Sigmoid colon (tissue), 7 donors: ENCODE results near the gene ACYP2. TPM values are rescaled to one million over a fixed set of nuclear protein-coding genes. Genes with fewer than 3 reads are reported as not detected.
"Not testable (repeated sequence)": the region's sequence is repeated elsewhere in the genome, so short reads cannot be mapped to it uniquely, and the experiment has no call there.

Source experiments
- DNase-seq: peaks from one replicate; pipeline ENCODE4 v3.0.0-alpha.2; 2019
- H3K27ac ChIP-seq, 4 donors: fragments of 200-600 bp; sonication (generic); one replicate each; pipeline ENCODE4 v1.5.1; 2016 to 2019; ENCODE audit warnings: mild to moderate bottlenecking in 1 of 4
- H3K27me3 ChIP-seq, 3 donors: fragments of 200-600 bp; sonication (generic); one replicate each; pipeline ENCODE4 v1.5.1; 2019; ENCODE audit warnings: mild to moderate bottlenecking in 1 of 3
- H3K36me3 ChIP-seq, 4 donors: fragments of 200-600 bp; sonication (generic); one replicate each; pipeline ENCODE4 v1.5.1; 2016 to 2019
- H3K4me1 ChIP-seq, 4 donors: fragments of 200-600 bp; sonication (generic); one replicate each; pipeline ENCODE4 v1.5.1; 2017 to 2019
- H3K4me3 ChIP-seq, 4 donors: fragments of 200-600 bp; sonication (generic); one replicate each; pipeline ENCODE4 v1.5.1; 2017 to 2019; ENCODE audit warnings: mild to moderate bottlenecking in 2 of 4, moderate library complexity in 1 of 4
- H3K9me3 ChIP-seq, 4 donors: fragments of 200-600 bp in 3 of 4; sonication (generic) in 3 of 4; one replicate each; pipeline versions ENCODE4 v1.5.1 to v1.6.1; 2013 to 2019
- CTCF ChIP-seq, 4 experiments: fragments of 450-650 bp in 3 of 4; fragments of 200-600 bp in 1 of 4; IDR thresholded peaks; one replicate each; pipeline ENCODE4 v1.5.1; 2016 to 2019; ENCODE audit warnings: antibody characterized with exemption in 4 of 4, mild to moderate bottlenecking in 3 of 4, moderate library complexity in 2 of 4
- EP300 ChIP-seq, 4 donors: sonication (generic); formaldehyde crosslinking; IDR thresholded peaks; one replicate each; pipeline ENCODE4 v1.6.1; 2017; ENCODE audit warnings: antibody characterized with exemption in 4 of 4
- POLR2A ChIP-seq, 2 donors: fragments of 450-650 bp; IDR thresholded peaks; one replicate each; pipeline ENCODE4 v1.6.1; 2016; ENCODE audit warnings: antibody characterized with exemption in 2 of 2, mild to moderate bottlenecking in 2 of 2, moderate library complexity in 2 of 2
- POLR2AphosphoS5 ChIP-seq, 4 donors: sonication (generic); formaldehyde crosslinking; IDR thresholded peaks; one replicate each; pipeline ENCODE4 v1.6.1; 2017; ENCODE audit warnings: antibody characterized with exemption in 4 of 4
- WGBS, 2 donors: extraction: QIAGEN DNeasy Blood & Tissue Kit; methylation state at CpG; one replicate each; pipeline ENCODE4 v1.1.7; 2013; 5-methylcytosine and 5-hydroxymethylcytosine counted together
- intact Hi-C: fragments of 100-400 bp; cut with DNase I; formaldehyde crosslinking; loops from one replicate; pipeline ENCODE4 v1.15.1; 2023
- polyA plus RNA-seq, 3 donors: library from polyadenylated mRNA; stranded (reverse); fragments of 200-250 nt; gene quantifications; one replicate each; pipeline ENCODE4 v1.2.3, GENCODE V29; 2013
- total RNA-seq, 4 donors: library from RNA; depleted of rRNA; stranded (reverse); fragments of >200 nt; gene quantifications; one replicate each; pipeline ENCODE4 v1.1.0, GENCODE V29; 2016
- donor health status: healthy with polysubstance abuse.
- donor health status: Bipolar disorder and iron deficiency.
- donor health status: healthy.

The ACYP2 gene
- total and polyA plus RNA-seq, 7 donors, result 13.2 to 32.0 (median 19.8) TPM

DNA sequence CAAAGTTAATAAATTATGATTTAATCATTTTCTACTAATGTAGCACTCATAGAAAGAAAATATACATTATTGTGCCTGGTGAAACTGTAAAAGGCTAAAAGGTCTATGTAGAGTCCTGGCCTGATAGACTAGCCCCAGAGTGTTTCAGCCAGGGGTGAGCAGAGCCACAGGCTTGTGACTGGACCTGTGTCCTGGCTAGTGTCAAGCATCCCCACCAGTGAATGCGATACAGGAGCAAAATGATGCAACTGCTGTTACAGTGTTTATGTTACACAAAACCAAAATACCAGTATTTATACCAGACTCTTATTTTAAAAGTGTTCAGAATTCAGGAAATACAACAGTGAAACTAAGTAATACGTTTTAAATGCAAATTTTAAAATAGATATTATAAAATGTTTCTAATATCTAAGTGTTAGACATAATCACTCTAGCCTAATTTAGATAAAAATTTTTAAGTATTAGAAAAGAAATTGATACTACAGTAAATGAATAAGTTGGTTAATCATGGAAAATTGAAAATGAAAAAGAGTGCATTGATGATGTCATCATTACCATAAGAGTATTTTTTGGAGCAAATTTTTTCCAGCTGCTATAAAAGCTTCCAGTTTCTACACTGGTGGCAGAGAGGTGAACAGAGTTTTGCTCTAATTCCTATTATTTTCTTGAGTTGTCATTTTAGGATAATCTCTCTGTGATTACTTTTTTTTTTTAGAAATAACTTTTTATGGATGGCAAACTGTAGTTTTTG lies 146.8 kb downstream of the ACYP2 start:
- H3K27me3 ChIP-seq, result no peaks in the 10 kb centered on the region
- WGBS, 2 donors, result 70 to 78% methylated on average over 2 of the region's 2 CpGs
- peaks cover 0 to 9% (median 0%) of the 10 kb centered on the region in 4 donors for H3K4me1 ChIP-seq
- intact Hi-C loops, result no loop called here
- H3K36me3 ChIP-seq, result no peaks in the 10 kb centered on the region
- H3K9me3 ChIP-seq, result no peaks in the 10 kb centered on the region
- no peak overlapping the region for H3K27ac ChIP-seq
- DNase-seq, result no peak
- no peak overlapping the region for H3K4me3 ChIP-seq
- no peak for TF ChIP-seq POLR2A (IDR thresholded peaks at IDR 0.05)
- no peak for TF ChIP-seq CTCF (IDR thresholded peaks at IDR 0.05)
- peak in 2 of 4 donors; percentile 18 to 30 for TF ChIP-seq POLR2AphosphoS5 (IDR thresholded peaks at IDR 0.05)

GRCh38 chr2:54265081-54265480 lies 149.7 kb downstream of the ACYP2 start:
- H3K4me1 ChIP-seq, H3K9me3 ChIP-seq, DNase-seq, intact Hi-C loops, H3K27ac ChIP-seq, H3K36me3 ChIP-seq, H3K4me3 ChIP-seq, H3K27me3 ChIP-seq: not testable (repeated sequence)
- WGBS, 2 donors, result 68% methylated on average over 1 of the region's 1 CpG

DNA sequence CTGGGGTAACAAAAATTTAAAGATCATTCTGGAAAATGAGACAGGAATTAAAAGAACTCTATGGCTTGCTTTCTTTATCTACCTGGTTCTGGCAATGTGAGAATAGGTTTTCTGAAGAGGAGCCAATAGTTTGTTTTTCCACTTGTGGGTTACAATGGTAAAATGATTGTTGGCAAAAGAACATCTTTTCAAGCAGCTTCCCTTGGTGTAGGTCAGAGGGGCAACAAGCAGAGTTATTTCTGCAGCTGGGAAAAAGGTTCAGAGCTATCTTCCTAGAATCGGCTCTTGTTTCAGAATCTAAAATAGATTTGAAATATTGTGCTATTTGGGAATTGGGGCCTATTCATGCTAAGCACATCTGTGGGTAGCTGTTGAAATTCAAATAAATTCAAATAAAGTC lies 152.2 kb downstream of the ACYP2 start:
- 89 to 94% methylated on average over 1 of the region's 1 CpG for WGBS, 2 donors
- Histone ChIP-seq H3K27ac (no peak overlapping the region), H3K4me3 (no peak overlapping the region), H3K36me3 (no peaks in the 10 kb centered on the region), H3K9me3 (no peaks in the 10 kb centered on the region), H3K4me1 (no peaks in the 10 kb centered on the region), H3K27me3 (no peaks in the 10 kb centered on the region)
- TF ChIP-seq EP300 (IDR thresholded peaks at IDR 0.05) (no peak), POLR2AphosphoS5 (IDR thresholded peaks at IDR 0.05) (no peak), POLR2A (IDR thresholded peaks at IDR 0.05) (no peak), CTCF (IDR thresholded peaks at IDR 0.05) (no peak)
- intact Hi-C loops, result no loop called here
- DNase-seq, result no peak

- Histone ChIP-seq H3K27ac (no peak overlapping the region), H3K4me1 (no peaks in the 10 kb centered on the region), H3K27me3 (no peaks in the 10 kb centered on the region), H3K36me3 (no peaks in the 10 kb centered on the region), H3K4me3 (no peak overlapping the region), H3K9me3 (no peaks in the 10 kb centered on the region)
- TF ChIP-seq CTCF (IDR thresholded peaks at IDR 0.05) (no peak), EP300 (IDR thresholded peaks at IDR 0.05) (no peak), POLR2A (IDR thresholded peaks at IDR 0.05) (no peak), POLR2AphosphoS5 (IDR thresholded peaks at IDR 0.05) (no peak)
- intact Hi-C loops, result no loop called here
- DNase-seq, result no peak
- WGBS, 2 donors, result 92 to 93% methylated on average over 4 of the region's 4 CpGs
Observed at GRCh38 chr2:54271189-54271588, 155.8 kb downstream of the ACYP2 start.

DNA sequence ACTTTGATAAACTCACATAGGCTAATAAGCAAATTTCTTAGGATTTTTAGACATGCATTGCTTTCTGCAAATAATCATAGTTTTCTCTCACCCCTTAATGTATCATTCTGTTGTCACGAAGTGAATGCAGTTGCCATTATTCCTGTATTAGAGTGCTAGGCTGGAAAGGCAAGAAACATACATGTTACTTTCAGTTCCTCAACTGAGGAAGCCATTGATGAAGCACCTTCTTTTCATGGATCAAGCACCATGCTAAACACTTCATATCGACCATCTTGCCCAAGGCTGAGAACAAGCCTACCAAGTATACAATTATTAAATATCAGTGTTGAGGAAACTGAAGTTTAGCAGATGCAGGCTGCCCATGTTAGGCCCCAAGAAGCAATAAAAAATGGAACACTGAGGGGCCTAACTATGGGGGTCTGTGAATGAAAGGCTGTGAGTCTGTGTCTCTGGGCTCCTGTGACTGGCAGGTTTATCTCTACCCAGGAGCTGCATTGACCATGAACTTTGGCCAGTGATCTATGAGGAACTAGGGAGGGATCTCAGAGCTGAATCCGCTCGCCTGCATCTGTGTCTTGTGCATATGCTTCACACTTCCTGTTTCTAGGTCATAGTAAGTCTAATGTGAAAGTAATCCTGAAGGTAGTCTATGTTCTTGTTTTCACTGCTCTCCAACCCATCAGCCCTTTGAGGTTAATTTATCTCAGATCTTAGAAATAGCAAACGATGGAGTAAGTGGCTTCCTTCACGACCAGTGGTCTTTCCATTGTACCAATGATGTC lies 156.6 kb downstream of the ACYP2 start:
- Histone ChIP-seq H3K9me3 (no peaks in the 10 kb centered on the region), H3K4me1 (no peaks in the 10 kb centered on the region), H3K4me3 (no peak overlapping the region), H3K27ac (no peak overlapping the region), H3K27me3 (no peaks in the 10 kb centered on the region), H3K36me3 (no peaks in the 10 kb centered on the region)
- intact Hi-C loops, result no loop called here
- TF ChIP-seq EP300 (IDR thresholded peaks at IDR 0.05) (no peak), POLR2A (IDR thresholded peaks at IDR 0.05) (no peak), CTCF (IDR thresholded peaks at IDR 0.05) (no peak), POLR2AphosphoS5 (IDR thresholded peaks at IDR 0.05) (no peak)
- WGBS, 2 donors, result 81 to 92% methylated on average over 6 of the region's 6 CpGs
- no peak for DNase-seq
